ENCODE data around the gene CLEC20A.

The CLEC20A gene

GRCh38 chr1:178541829-178542553, 45.2 kb upstream of the CLEC20A start:
- CTCF ChIA-PET = interaction anchor here (0.5 to 5.5 kb wide), 24 partner anchors 10 to 665 kb away, joined by 3 to 39 read pairs (median 3); no protein-coding TSS in a partner anchor
- Histone ChIP-seq H3K9me3 (ENCODE audit: control insufficient read depth, insufficient read depth, low read depth, low read length) (no peaks in the 10 kb centered on the region), H3K27ac (ENCODE audit: extremely low read depth, low read depth, low read length) (peak overlapping the region; percentile 89; the same call in 1 of the 2 replicates), H3K4me1 (ENCODE audit: control insufficient read depth, insufficient read depth, low read length) (no peaks in the 10 kb centered on the region), H3K36me3 (ENCODE audit: control insufficient read depth in 2 of 2, insufficient read depth in 1 of 2, low read length in 2 of 2) (peaks cover 4 to 10% of the 10 kb centered on the region in 2 experiments; a peak in 2 of 3 replicates), H3K4me3 (ENCODE audit: low read depth, low read length) (peak overlapping the region; percentile 79)
- POLR2A ChIA-PET = interaction anchor here (0.6 to 1.4 kb wide), 3 partner anchors 101 to 184 kb away, joined by 3 to 6 read pairs (median 5); partner anchors contain the start of gene RALGPS2
- TF ChIP-seq ZEB2 (tag by site-specific recombination; IDR thresholded peaks at IDR 0.05) = no peak
- peak; percentile 55 for TF ChIP-seq PRDM10 (tag by site-specific recombination; IDR thresholded peaks at IDR 0.05)
- TF ChIP-seq SCRT2 (tag by site-specific recombination; IDR thresholded peaks at IDR 0.05) = peak; percentile 89
- TF ChIP-seq, protein P1, sequence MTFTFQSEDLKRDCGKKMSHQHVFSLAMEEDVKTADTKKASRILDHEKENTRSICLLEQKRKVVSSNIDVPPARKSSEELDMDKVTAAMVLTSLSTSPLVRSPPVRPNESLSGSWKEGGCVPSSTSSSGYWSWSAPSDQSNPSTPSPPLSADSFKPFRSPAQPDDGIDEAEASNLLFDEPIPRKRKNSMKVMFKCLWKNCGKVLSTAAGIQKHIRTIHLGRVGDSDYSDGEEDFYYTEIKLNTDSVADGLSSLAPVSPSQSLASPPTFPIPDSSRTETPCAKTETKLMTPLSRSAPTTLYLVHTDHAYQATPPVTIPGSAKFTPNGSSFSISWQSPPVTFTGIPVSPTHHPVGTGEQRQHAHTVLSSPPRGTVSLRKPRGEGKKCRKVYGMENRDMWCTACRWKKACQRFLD (tag by site-specific recombination; IDR thresholded peaks at IDR 0.05) = no peak
- TF ChIP-seq ZNF335 (tag by site-specific recombination; conservative IDR thresholded peaks at IDR 0.05) = peak; percentile 100
- TF ChIP-seq PRDM1 (tag by site-specific recombination; IDR thresholded peaks at IDR 0.05) = 0 out of 2 replicates have a peak, but pooled peaks have one; percentile 4
- peak; percentile 65 for TF ChIP-seq ZNF341 (tag by site-specific recombination; IDR thresholded peaks at IDR 0.05; ENCODE audit: low read depth)
- 0 out of 2 replicates have a peak, but pooled peaks have one; percentile 34 for TF ChIP-seq ZSCAN23 (tag by site-specific recombination; IDR thresholded peaks at IDR 0.05)
- TF ChIP-seq ZNF610 (tag by site-specific recombination; IDR thresholded peaks at IDR 0.05; ENCODE audit: borderline replicate concordance) = 0 out of 2 replicates have a peak, but pooled peaks have one; percentile 61
- peak; percentile 14 for TF ChIP-seq SP2 (tag by site-specific recombination; IDR thresholded peaks at IDR 0.05)
- peak; percentile 98 for TF ChIP-seq ZBTB20 (tag by site-specific recombination; IDR thresholded peaks at IDR 0.05)
- TF ChIP-seq, protein P2, sequence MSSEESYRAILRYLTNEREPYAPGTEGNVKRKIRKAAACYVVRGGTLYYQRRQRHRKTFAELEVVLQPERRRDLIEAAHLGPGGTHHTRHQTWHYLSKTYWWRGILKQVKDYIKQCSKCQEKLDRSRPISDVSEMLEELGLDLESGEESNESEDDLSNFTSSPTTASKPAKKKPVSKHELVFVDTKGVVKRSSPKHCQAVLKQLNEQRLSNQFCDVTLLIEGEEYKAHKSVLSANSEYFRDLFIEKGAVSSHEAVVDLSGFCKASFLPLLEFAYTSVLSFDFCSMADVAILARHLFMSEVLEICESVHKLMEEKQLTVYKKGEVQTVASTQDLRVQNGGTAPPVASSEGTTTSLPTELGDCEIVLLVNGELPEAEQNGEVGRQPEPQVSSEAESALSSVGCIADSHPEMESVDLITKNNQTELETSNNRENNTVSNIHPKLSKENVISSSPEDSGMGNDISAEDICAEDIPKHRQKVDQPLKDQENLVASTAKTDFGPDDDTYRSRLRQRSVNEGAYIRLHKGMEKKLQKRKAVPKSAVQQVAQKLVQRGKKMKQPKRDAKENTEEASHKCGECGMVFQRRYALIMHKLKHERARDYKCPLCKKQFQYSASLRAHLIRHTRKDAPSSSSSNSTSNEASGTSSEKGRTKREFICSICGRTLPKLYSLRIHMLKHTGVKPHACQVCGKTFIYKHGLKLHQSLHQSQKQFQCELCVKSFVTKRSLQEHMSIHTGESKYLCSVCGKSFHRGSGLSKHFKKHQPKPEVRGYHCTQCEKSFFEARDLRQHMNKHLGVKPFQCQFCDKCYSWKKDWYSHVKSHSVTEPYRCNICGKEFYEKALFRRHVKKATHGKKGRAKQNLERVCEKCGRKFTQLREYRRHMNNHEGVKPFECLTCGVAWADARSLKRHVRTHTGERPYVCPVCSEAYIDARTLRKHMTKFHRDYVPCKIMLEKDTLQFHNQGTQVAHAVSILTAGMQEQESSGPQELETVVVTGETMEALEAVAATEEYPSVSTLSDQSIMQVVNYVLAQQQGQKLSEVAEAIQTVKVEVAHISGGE (tag by site-specific recombination; conservative IDR thresholded peaks at IDR 0.05; ENCODE audit: low read depth) = peak; percentile 51
- peak; percentile 19; the same call in 1 of the 2 replicates for TF ChIP-seq OSR2 (tag by site-specific recombination; IDR thresholded peaks at IDR 0.05)
- peak; percentile 19; the same call in 1 of the 2 replicates for TF ChIP-seq ZNF629 (tag by site-specific recombination; IDR thresholded peaks at IDR 0.05)
- peak; percentile 17; the same call in 1 of the 2 replicates for TF ChIP-seq ZBTB48 (tag by site-specific recombination; IDR thresholded peaks at IDR 0.05)
- TF ChIP-seq ZBTB17 (tag by site-specific recombination; IDR thresholded peaks at IDR 0.05) = peak; percentile 35; the same call in 1 of the 2 replicates
- no peak for TF ChIP-seq REPIN1 (tag by site-specific recombination; IDR thresholded peaks at IDR 0.05; ENCODE audit: low read depth)
- TF ChIP-seq, protein P3, sequence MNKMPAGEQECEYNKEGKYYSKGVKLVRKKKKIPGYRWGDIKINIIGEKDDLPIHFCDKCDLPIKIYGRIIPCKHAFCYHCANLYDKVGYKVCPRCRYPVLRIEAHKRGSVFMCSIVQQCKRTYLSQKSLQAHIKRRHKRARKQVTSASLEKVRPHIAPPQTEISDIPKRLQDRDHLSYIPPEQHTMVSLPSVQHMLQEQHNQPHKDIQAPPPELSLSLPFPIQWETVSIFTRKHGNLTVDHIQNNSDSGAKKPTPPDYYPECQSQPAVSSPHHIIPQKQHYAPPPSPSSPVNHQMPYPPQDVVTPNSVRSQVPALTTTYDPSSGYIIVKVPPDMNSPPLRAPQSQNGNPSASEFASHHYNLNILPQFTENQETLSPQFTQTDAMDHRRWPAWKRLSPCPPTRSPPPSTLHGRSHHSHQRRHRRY (tag by site-specific recombination; IDR thresholded peaks at IDR 0.05) = no peak
- TF ChIP-seq ZNF600 (tag by site-specific recombination; IDR thresholded peaks at IDR 0.05) = peak; percentile 38; the same call in 1 of the 2 replicates
- no peak for TF ChIP-seq ZNF148 (tag by site-specific recombination; IDR thresholded peaks at IDR 0.05; ENCODE audit: borderline replicate concordance)
- peak; percentile 22; the same call in 1 of the 2 replicates for TF ChIP-seq ZNF585B (tag by site-specific recombination; IDR thresholded peaks at IDR 0.05)
